GM12878 (cell line): ENCODE measurements around the gene PLCB4. TPM values are rescaled to one million over a fixed set of nuclear protein-coding genes. Genes with fewer than 3 reads are reported as not detected.

ENCODE experiments used
- CREB1 ChIP-seq: IDR thresholded peaks from 2 replicates; pipeline ENCODE4 v1.6.1; 2012; ENCODE audit warnings: low read depth, mild to moderate bottlenecking, inconsistent platforms
- EED ChIP-seq: sonication (generic); IDR thresholded peaks from 2 replicates; pipeline ENCODE4 v1.6.1; 2016; ENCODE audit warnings: antibody characterized with exemption, low read depth
- KAT2A ChIP-seq: conservative IDR thresholded peaks from 2 replicates; pipeline ENCODE4 v1.6.1; 2011; ENCODE audit warnings: low read depth, low read length; ENCODE audit not compliant: control insufficient read depth
- RCOR1 ChIP-seq: conservative IDR thresholded peaks from 2 replicates; pipeline ENCODE4 v1.6.1; 2012; ENCODE audit warnings: low read depth, low read length, improper control_type of control experiment
- YY1 ChIP-seq: IDR thresholded peaks from 2 replicates; pipeline ENCODE4 v1.6.1; 2011; ENCODE audit warnings: low read depth, mild to moderate bottlenecking, low read length
- ZBTB40 ChIP-seq: fragments of 450-650 bp; IDR thresholded peaks from 2 replicates; pipeline ENCODE4 v1.6.1; 2016; ENCODE audit warnings: mild to moderate bottlenecking, moderate library complexity, borderline replicate concordance
- ZNF274 ChIP-seq: IDR thresholded peaks from one replicate; pipeline ENCODE4 v1.8.0; 2011; ENCODE audit not compliant: insufficient read length, insufficient read depth
- ZNF622 ChIP-seq: fragments of 450-650 bp; IDR thresholded peaks from 2 replicates; pipeline ENCODE4 v1.6.1; 2017; ENCODE audit warnings: mild to moderate bottlenecking, inconsistent platforms
- ZZZ3 ChIP-seq: IDR thresholded peaks from 2 replicates; pipeline ENCODE4 v1.6.1; 2011; ENCODE audit warnings: low read depth; ENCODE audit not compliant: control insufficient read depth, insufficient read length
- polyA plus RNA-seq, 11 experiments: library from polyadenylated mRNA; depleted of rRNA in 4 of 11; unstranded in 6 of 11; stranded (reverse) in 5 of 11; fragments of >200 nt; fragmentation: Nextera tagmentation in 4 of 11; fragmentation: Illumina TruSeq in 1 of 11; extraction: Ambion mirVana in 4 of 11; extraction: Trizol in 1 of 11; gene quantifications; 1 replicate in 1 of 11; 2 replicates in 10 of 11; pipeline versions ENCODE4 v1.2.1 to v1.2.3, GENCODE V29; 2011 to 2016; ENCODE audit warnings: inconsistent platforms in 2 of 11, missing spikeins in 2 of 11, low read depth in 1 of 11
- total RNA-seq, 4 experiments: library from RNA; depleted of rRNA in 3 of 4; stranded (reverse); fragments of >200 nt in 3 of 4; fragmentation: Illumina TruSeq in 1 of 4; extraction: Trizol in 1 of 4; gene quantifications; 2 replicates each; pipeline versions ENCODE4 v1.2.1 to v1.2.3, GENCODE V29; 2013 to 2021
- TF ChIP-seq, protein P1 (sequence below): IDR thresholded peaks from 2 replicates; pipeline ENCODE4 v1.6.1; 2012; ENCODE audit warnings: low read depth, low read length, improper control_type of control experiment

Gene PLCB4
- total and polyA plus RNA-seq, 10 of the 15 experiments (the other 5 are each of a cell fraction or from before 2014, with no cell fraction given), result not detected

DNA sequence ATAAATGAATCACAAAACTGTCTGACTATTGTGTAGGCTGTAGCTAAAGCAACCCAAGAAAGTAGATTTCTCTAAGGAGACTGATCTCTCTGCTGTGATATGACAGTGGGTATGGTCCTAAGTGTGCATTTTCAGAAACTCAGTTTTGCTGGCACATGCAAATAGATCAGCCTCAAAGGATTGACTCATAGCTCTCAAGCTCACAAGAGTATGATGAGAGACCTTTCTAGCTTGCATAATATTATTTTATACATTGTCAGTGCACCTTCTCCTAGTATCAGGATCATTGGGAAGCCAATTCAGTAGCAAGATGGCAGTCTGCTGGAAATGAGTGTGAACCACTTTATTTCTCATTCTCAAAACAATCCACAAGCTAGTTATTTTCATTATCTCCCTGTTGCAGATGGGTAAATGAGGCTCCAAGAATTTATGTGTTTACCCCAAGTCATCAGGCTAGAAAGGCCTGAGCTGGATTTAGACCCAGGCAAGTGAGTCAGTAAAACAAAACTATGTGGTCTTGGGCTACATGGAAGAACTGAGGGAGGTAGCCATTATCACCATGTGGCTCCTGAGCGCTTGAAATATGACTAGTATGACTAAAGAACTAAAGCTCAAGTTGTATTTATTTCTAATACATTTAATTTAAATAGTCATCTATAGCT lies 27.9 kb upstream of the PLCB4 start (continued):
- TF ChIP-seq ZBTB40, result no peak
- TF ChIP-seq CREB1, result no peak
- no peak for TF ChIP-seq ZZZ3
- no peak for TF ChIP-seq YY1
- TF ChIP-seq EED, result no peak
- TF ChIP-seq KAT2A, result no peak
- TF ChIP-seq RCOR1, result no peak
- TF ChIP-seq ZNF622, result no peak
- TF ChIP-seq, protein P1, sequence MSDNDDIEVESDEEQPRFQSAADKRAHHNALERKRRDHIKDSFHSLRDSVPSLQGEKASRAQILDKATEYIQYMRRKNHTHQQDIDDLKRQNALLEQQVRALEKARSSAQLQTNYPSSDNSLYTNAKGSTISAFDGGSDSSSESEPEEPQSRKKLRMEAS, result no peak
- no peak for TF ChIP-seq ZNF274
